Stimulated activated CD4-positive, alpha-beta T cell treated with anti-CD3 and anti-CD28 coated beads, Interleukin-15, amount 100 ng/mL, for 48 hours (primary cell): Measurements from ENCODE around the gene ADAMTS16.
A peak's percentile ranks its signal among the peaks of the same experiment; 100 is the strongest.
"Not testable (repeated sequence)": the region's sequence is repeated elsewhere in the genome, so short reads cannot be mapped to it uniquely, and the experiment has no call there.

Source experiments
- DNase-seq, 2 donors: peaks; one replicate each; pipeline ENCODE4 v3.0.0-alpha.2; 2020; ENCODE audit warnings: low read depth in 2 of 2

The ADAMTS16 gene

GRCh38 chr5:5139777-5140478 lies at the start of gene ADAMTS16:
Gene ADAMTS16 (plus strand): TSS chr5:5140330. CDS start chr5:5140468, 138 bp downstream.
- no peak for DNase-seq

GRCh38 chr5:5092149-5092548 lies 48.0 kb upstream of the ADAMTS16 start:
- no peak for DNase-seq

GRCh38 chr5:5100635-5101034 lies 39.5 kb upstream of the ADAMTS16 start:
- DNase-seq: no peak

- no peak for DNase-seq
Observed at GRCh38 chr5:5101676-5102075, 38.5 kb upstream of the ADAMTS16 start.

GRCh38 chr5:5103245-5103644 lies 36.9 kb upstream of the ADAMTS16 start:
- DNase-seq: no peak

GRCh38 chr5:5104550-5104949 lies 35.6 kb upstream of the ADAMTS16 start:
- no peak for DNase-seq

- DNase-seq: no peak
Observed at GRCh38 chr5:5105531-5105930, 34.6 kb upstream of the ADAMTS16 start.

GRCh38 chr5:5116956-5117355 lies 23.2 kb upstream of the ADAMTS16 start:
- DNase-seq: no peak

GRCh38 chr5:5122776-5123175 lies 17.4 kb upstream of the ADAMTS16 start:
- no peak for DNase-seq

GRCh38 chr5:5124231-5124630 lies 15.9 kb upstream of the ADAMTS16 start:
- no peak for DNase-seq

- DNase-seq: no peak
Observed at GRCh38 chr5:5126444-5126843, 13.7 kb upstream of the ADAMTS16 start.

- DNase-seq: no peak
Observed at GRCh38 chr5:5128766-5129165, 11.4 kb upstream of the ADAMTS16 start.

- DNase-seq: no peak
Observed at GRCh38 chr5:5132234-5132633, 7.9 kb upstream of the ADAMTS16 start.

GRCh38 chr5:5132693-5133295 lies 7.3 kb upstream of the ADAMTS16 start:
- DNase-seq: no peak

GRCh38 chr5:5134107-5134506 lies 6.0 kb upstream of the ADAMTS16 start:
- DNase-seq: no peak

GRCh38 chr5:5135957-5136676 lies 4.0 kb upstream of the ADAMTS16 start:
- DNase-seq: no peak

- not testable (repeated sequence) for DNase-seq
Observed at GRCh38 chr5:5137851-5138250, 2.3 kb upstream of the ADAMTS16 start.

GRCh38 chr5:5139336-5139776 lies 774 bp upstream of the ADAMTS16 start:
- DNase-seq: no peak

GRCh38 chr5:5140479-5141338 lies 579 bp downstream of the ADAMTS16 start:
- DNase-seq: no peak

- DNase-seq: no peak
Observed at GRCh38 chr5:5141339-5141599, 1.1 kb downstream of the ADAMTS16 start.

- DNase-seq: peak; percentile 12 to 34
Observed at GRCh38 chr5:5141625-5142525, 1.7 kb downstream of the ADAMTS16 start.
